ENCODE data around the gene COL2A1.

The COL2A1 gene

DNA sequence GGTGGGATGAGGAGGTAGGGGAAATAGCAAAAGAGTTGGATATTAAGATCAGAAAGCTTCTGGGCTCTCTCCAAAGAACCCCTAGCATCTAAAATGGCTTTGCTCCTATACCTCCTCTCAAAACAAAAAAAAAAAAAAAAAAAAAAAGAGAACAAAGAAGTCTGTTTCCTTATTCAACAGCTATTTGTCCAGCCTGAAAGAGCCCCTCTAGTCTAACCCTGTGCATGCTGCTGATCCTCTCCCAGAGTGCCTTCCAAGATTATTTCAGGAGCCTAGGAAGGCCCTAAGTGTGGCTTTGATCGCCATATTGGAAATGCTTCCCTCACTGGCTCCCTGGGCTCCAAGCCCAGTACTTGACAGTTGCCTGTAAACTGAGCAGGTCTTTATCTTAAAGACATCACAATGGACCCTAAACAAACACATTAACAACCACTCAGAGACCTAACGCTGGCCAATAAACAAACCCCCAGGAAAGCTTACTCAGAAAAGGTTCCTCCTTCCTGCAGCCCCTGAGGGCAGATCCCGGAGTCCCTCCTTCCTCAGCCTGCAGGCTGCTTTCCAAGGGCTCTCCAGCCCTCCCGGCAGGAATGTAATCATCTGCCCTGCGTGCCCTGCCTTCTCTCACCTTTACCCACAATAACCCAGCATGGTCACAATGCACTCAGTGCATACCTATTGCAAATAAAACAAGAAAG is 17.4 kb upstream of the COL2A1 start (continued):
- TF ChIP-seq, protein P1, sequence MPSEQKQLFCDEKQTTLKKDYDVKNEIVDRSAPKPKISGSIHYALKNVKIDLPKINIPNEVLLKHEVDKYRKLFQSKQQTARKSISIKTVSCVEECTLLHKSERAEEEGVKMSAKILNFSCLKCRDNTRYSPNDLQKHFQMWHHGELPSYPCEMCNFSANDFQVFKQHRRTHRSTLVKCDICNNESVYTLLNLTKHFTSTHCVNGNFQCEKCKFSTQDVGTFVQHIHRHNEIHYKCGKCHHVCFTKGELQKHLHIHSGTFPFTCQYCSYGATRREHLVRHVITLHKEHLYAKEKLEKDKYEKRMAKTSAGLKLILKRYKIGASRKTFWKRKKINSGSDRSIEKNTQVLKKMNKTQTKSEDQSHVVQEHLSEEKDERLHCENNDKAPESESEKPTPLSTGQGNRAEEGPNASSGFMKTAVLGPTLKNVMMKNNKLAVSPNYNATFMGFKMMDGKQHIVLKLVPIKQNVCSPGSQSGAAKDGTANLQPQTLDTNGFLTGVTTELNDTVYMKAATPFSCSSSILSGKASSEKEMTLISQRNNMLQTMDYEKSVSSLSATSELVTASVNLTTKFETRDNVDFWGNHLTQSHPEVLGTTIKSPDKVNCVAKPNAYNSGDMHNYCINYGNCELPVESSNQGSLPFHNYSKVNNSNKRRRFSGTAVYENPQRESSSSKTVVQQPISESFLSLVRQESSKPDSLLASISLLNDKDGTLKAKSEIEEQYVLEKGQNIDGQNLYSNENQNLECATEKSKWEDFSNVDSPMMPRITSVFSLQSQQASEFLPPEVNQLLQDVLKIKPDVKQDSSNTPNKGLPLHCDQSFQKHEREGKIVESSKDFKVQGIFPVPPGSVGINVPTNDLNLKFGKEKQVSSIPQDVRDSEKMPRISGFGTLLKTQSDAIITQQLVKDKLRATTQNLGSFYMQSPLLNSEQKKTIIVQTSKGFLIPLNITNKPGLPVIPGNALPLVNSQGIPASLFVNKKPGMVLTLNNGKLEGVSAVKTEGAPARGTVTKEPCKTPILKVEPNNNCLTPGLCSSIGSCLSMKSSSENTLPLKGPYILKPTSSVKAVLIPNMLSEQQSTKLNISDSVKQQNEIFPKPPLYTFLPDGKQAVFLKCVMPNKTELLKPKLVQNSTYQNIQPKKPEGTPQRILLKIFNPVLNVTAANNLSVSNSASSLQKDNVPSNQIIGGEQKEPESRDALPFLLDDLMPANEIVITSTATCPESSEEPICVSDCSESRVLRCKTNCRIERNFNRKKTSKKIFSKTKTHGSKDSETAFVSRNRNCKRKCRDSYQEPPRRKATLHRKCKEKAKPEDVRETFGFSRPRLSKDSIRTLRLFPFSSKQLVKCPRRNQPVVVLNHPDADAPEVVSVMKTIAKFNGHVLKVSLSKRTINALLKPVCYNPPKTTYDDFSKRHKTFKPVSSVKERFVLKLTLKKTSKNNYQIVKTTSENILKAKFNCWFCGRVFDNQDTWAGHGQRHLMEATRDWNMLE (tag by site-specific recombination; conservative IDR thresholded peaks at IDR 0.05; ENCODE audit: low read depth): peak; percentile 50; the same call in 1 of the 2 replicates
- peak; percentile 67 for TF ChIP-seq ZFP69B (tag by site-specific recombination; IDR thresholded peaks at IDR 0.05)
- TF ChIP-seq BCL11B (tag by site-specific recombination; IDR thresholded peaks at IDR 0.05; ENCODE audit: low read depth): no peak
- TF ChIP-seq IKZF3 (tag by site-specific recombination; IDR thresholded peaks at IDR 0.05): peak; percentile 97
- TF ChIP-seq, protein P2, sequence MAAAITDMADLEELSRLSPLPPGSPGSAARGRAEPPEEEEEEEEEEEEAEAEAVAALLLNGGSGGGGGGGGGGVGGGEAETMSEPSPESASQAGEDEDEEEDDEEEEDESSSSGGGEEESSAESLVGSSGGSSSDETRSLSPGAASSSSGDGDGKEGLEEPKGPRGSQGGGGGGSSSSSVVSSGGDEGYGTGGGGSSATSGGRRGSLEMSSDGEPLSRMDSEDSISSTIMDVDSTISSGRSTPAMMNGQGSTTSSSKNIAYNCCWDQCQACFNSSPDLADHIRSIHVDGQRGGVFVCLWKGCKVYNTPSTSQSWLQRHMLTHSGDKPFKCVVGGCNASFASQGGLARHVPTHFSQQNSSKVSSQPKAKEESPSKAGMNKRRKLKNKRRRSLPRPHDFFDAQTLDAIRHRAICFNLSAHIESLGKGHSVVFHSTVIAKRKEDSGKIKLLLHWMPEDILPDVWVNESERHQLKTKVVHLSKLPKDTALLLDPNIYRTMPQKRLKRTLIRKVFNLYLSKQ (tag by site-specific recombination; IDR thresholded peaks at IDR 0.05; ENCODE audit: borderline replicate concordance): no peak
- peak; percentile 52; the same call in 1 of the 2 replicates for TF ChIP-seq ZNF10 (tag by site-specific recombination; IDR thresholded peaks at IDR 0.05)
- TF ChIP-seq, protein P3, sequence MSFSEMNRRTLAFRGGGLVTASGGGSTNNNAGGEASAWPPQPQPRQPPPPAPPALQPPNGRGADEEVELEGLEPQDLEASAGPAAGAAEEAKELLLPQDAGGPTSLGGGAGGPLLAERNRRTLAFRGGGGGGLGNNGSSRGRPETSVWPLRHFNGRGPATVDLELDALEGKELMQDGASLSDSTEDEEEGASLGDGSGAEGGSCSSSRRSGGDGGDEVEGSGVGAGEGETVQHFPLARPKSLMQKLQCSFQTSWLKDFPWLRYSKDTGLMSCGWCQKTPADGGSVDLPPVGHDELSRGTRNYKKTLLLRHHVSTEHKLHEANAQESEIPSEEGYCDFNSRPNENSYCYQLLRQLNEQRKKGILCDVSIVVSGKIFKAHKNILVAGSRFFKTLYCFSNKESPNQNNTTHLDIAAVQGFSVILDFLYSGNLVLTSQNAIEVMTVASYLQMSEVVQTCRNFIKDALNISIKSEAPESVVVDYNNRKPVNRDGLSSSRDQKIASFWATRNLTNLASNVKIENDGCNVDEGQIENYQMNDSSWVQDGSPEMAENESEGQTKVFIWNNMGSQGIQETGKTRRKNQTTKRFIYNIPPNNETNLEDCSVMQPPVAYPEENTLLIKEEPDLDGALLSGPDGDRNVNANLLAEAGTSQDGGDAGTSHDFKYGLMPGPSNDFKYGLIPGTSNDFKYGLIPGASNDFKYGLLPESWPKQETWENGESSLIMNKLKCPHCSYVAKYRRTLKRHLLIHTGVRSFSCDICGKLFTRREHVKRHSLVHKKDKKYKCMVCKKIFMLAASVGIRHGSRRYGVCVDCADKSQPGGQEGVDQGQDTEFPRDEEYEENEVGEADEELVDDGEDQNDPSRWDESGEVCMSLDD (tag by site-specific recombination; IDR thresholded peaks at IDR 0.05): peak; percentile 52; the same call in 1 of the 2 replicates
- peak; percentile 73 for TF ChIP-seq GFI1B (tag by site-specific recombination; IDR thresholded peaks at IDR 0.05)
- TF ChIP-seq ZNF174 (tag by site-specific recombination; IDR thresholded peaks at IDR 0.05): no peak
- TF ChIP-seq ZNF76 (tag by site-specific recombination; IDR thresholded peaks at IDR 0.05; ENCODE audit: borderline replicate concordance, low read depth): peak; percentile 44; the same call in 1 of the 2 replicates
- TF ChIP-seq, protein P4, sequence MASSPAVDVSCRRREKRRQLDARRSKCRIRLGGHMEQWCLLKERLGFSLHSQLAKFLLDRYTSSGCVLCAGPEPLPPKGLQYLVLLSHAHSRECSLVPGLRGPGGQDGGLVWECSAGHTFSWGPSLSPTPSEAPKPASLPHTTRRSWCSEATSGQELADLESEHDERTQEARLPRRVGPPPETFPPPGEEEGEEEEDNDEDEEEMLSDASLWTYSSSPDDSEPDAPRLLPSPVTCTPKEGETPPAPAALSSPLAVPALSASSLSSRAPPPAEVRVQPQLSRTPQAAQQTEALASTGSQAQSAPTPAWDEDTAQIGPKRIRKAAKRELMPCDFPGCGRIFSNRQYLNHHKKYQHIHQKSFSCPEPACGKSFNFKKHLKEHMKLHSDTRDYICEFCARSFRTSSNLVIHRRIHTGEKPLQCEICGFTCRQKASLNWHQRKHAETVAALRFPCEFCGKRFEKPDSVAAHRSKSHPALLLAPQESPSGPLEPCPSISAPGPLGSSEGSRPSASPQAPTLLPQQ (tag by site-specific recombination; IDR thresholded peaks at IDR 0.05): peak; percentile 85
- TF ChIP-seq ZNF211 (tag by site-specific recombination; IDR thresholded peaks at IDR 0.05; ENCODE audit: low read depth): no peak
- peak; percentile 71 for TF ChIP-seq SP2 (tag by site-specific recombination; IDR thresholded peaks at IDR 0.05)
- TF ChIP-seq, protein P5, sequence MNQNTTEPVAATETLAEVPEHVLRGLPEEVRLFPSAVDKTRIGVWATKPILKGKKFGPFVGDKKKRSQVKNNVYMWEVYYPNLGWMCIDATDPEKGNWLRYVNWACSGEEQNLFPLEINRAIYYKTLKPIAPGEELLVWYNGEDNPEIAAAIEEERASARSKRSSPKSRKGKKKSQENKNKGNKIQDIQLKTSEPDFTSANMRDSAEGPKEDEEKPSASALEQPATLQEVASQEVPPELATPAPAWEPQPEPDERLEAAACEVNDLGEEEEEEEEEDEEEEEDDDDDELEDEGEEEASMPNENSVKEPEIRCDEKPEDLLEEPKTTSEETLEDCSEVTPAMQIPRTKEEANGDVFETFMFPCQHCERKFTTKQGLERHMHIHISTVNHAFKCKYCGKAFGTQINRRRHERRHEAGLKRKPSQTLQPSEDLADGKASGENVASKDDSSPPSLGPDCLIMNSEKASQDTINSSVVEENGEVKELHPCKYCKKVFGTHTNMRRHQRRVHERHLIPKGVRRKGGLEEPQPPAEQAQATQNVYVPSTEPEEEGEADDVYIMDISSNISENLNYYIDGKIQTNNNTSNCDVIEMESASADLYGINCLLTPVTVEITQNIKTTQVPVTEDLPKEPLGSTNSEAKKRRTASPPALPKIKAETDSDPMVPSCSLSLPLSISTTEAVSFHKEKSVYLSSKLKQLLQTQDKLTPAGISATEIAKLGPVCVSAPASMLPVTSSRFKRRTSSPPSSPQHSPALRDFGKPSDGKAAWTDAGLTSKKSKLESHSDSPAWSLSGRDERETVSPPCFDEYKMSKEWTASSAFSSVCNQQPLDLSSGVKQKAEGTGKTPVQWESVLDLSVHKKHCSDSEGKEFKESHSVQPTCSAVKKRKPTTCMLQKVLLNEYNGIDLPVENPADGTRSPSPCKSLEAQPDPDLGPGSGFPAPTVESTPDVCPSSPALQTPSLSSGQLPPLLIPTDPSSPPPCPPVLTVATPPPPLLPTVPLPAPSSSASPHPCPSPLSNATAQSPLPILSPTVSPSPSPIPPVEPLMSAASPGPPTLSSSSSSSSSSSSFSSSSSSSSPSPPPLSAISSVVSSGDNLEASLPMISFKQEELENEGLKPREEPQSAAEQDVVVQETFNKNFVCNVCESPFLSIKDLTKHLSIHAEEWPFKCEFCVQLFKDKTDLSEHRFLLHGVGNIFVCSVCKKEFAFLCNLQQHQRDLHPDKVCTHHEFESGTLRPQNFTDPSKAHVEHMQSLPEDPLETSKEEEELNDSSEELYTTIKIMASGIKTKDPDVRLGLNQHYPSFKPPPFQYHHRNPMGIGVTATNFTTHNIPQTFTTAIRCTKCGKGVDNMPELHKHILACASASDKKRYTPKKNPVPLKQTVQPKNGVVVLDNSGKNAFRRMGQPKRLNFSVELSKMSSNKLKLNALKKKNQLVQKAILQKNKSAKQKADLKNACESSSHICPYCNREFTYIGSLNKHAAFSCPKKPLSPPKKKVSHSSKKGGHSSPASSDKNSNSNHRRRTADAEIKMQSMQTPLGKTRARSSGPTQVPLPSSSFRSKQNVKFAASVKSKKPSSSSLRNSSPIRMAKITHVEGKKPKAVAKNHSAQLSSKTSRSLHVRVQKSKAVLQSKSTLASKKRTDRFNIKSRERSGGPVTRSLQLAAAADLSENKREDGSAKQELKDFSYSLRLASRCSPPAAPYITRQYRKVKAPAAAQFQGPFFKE (tag by site-specific recombination; IDR thresholded peaks at IDR 0.05; ENCODE audit: borderline replicate concordance): no peak
- TF ChIP-seq, protein P6, sequence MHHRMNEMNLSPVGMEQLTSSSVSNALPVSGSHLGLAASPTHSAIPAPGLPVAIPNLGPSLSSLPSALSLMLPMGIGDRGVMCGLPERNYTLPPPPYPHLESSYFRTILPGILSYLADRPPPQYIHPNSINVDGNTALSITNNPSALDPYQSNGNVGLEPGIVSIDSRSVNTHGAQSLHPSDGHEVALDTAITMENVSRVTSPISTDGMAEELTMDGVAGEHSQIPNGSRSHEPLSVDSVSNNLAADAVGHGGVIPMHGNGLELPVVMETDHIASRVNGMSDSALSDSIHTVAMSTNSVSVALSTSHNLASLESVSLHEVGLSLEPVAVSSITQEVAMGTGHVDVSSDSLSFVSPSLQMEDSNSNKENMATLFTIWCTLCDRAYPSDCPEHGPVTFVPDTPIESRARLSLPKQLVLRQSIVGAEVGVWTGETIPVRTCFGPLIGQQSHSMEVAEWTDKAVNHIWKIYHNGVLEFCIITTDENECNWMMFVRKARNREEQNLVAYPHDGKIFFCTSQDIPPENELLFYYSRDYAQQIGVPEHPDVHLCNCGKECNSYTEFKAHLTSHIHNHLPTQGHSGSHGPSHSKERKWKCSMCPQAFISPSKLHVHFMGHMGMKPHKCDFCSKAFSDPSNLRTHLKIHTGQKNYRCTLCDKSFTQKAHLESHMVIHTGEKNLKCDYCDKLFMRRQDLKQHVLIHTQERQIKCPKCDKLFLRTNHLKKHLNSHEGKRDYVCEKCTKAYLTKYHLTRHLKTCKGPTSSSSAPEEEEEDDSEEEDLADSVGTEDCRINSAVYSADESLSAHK (tag by site-specific recombination; IDR thresholded peaks at IDR 0.05): peak; percentile 96
- no peak for TF ChIP-seq ZFP3 (tag by site-specific recombination; IDR thresholded peaks at IDR 0.05; ENCODE audit: low read depth)
- no peak for TF ChIP-seq ZNF37A (tag by site-specific recombination; IDR thresholded peaks at IDR 0.05)
- TF ChIP-seq ZBTB8A (tag by site-specific recombination; IDR thresholded peaks at IDR 0.05): peak; percentile 97
- peak; percentile 93 for TF ChIP-seq ZNF24 (tag by site-specific recombination; IDR thresholded peaks at IDR 0.05)

Measured in HEK293 (cell line).